ENCODE results near the gene FBXL14.

- TF ChIP-seq CTCF (IDR thresholded peaks at IDR 0.05): no peak
- no peak for TF ChIP-seq POLR2AphosphoS5 (IDR thresholded peaks at IDR 0.05)
- TF ChIP-seq POLR2A (IDR thresholded peaks at IDR 0.05): no peak
- TF ChIP-seq EP300 (IDR thresholded peaks at IDR 0.05): no peak
Observed at GRCh38 chr12:1580526-1580925, 13.9 kb downstream of the FBXL14 start.

Data from gastroesophageal sphincter (tissue), 3 donors.